GM18502 (cell line): Measurements from ENCODE around the gene CDC42BPB.

Experiments used
- ATAC-seq: cut with Tn5 transposase; IDR thresholded peaks from one replicate; pipeline ENCODE4 v1.9.1; 2021; ENCODE audit warnings: mild to moderate bottlenecking; ENCODE audit not compliant: unreplicated experiment, poor library complexity

CDC42BPB gene

GRCh38 chr14:103001651-103002396 is 55.5 kb downstream of the CDC42BPB start:
- ATAC-seq = no peak

- no peak for ATAC-seq
Measured at GRCh38 chr14:103001226-103001625, 56.1 kb downstream of the CDC42BPB start.

- ATAC-seq = no peak
Measured at GRCh38 chr14:103000291-103000921, 56.9 kb downstream of the CDC42BPB start.

- ATAC-seq = no peak
Measured at GRCh38 chr14:102999227-102999895, 58.0 kb downstream of the CDC42BPB start.

GRCh38 chr14:102998393-102998792 is 59.0 kb downstream of the CDC42BPB start:
- no peak for ATAC-seq

- ATAC-seq = no peak
Measured at GRCh38 chr14:102996941-102997340, 60.4 kb downstream of the CDC42BPB start.

- ATAC-seq = no peak
Measured at GRCh38 chr14:102994689-102995088, 62.7 kb downstream of the CDC42BPB start.

- ATAC-seq = no peak
Measured at GRCh38 chr14:102993523-102993922, 63.8 kb downstream of the CDC42BPB start.

- no peak for ATAC-seq
Measured at GRCh38 chr14:102991376-102991775, 66.0 kb downstream of the CDC42BPB start.

GRCh38 chr14:102988054-102988453 is 69.3 kb downstream of the CDC42BPB start:
- no peak for ATAC-seq

GRCh38 chr14:102986810-102987579 is 70.4 kb downstream of the CDC42BPB start:
- ATAC-seq = no peak

- ATAC-seq = peak; percentile 60
Measured at GRCh38 chr14:102985665-102986064, 71.7 kb downstream of the CDC42BPB start.

GRCh38 chr14:102984336-102985102 is 72.8 kb downstream of the CDC42BPB start:
- no peak for ATAC-seq

GRCh38 chr14:102983496-102983895 is 73.9 kb downstream of the CDC42BPB start:
- no peak for ATAC-seq

GRCh38 chr14:102982852-102983470 is 74.4 kb downstream of the CDC42BPB start:
- no peak for ATAC-seq

- ATAC-seq = no peak
Measured at GRCh38 chr14:102980409-102980810, 76.9 kb downstream of the CDC42BPB start.

GRCh38 chr14:102979406-102979805 is 77.9 kb downstream of the CDC42BPB start:
- no peak for ATAC-seq

GRCh38 chr14:102977475-102977874 is 79.9 kb downstream of the CDC42BPB start:
- ATAC-seq = no peak

GRCh38 chr14:102975662-102976061 is 81.7 kb downstream of the CDC42BPB start:
- no peak for ATAC-seq
